SJCRH30 (cell line): Measurements from ENCODE around the gene CFAP61. TPM values are rescaled to one million over a fixed set of nuclear protein-coding genes. Genes with fewer than 3 reads are reported as not detected.
A peak's percentile ranks its signal among the peaks of the same experiment; 100 is the strongest.

Experiments
- DNase-seq, 2 experiments: peaks; one replicate each; pipeline ENCODE4 v3.0.0-alpha.2; 2015 to 2020
- H3K27ac ChIP-seq: fragments of 250-450 bp; sonication (Bioruptor Pico); 2 replicates; pipeline ENCODE4 v1.5.1; 2020; ENCODE audit warnings: mild to moderate bottlenecking, moderate library complexity
- H3K27me3 ChIP-seq: fragments of 250-450 bp; sonication (Bioruptor Pico); 2 replicates; pipeline ENCODE4 v1.5.1; 2020; ENCODE audit warnings: mild to moderate bottlenecking, moderate library complexity
- H3K36me3 ChIP-seq: fragments of 250-450 bp; sonication (Bioruptor Pico); 2 replicates; pipeline ENCODE4 v1.5.1; 2020; ENCODE audit warnings: mild to moderate bottlenecking, moderate library complexity
- H3K4me1 ChIP-seq: fragments of 250-450 bp; sonication (Bioruptor Pico); 2 replicates; pipeline ENCODE4 v1.5.1; 2020; ENCODE audit warnings: mild to moderate bottlenecking, moderate library complexity
- H3K4me3 ChIP-seq: fragments of 250-450 bp; sonication (Bioruptor Pico); 2 replicates; pipeline ENCODE4 v1.5.1; 2020; ENCODE audit warnings: mild to moderate bottlenecking, moderate library complexity
- H3K9me3 ChIP-seq: fragments of 250-450 bp; sonication (Bioruptor Pico); replicated peaks from 2 replicates; pipeline ENCODE4 v1.5.1; 2020; ENCODE audit warnings: mild to moderate bottlenecking, moderate library complexity
- total RNA-seq: library from RNA; depleted of rRNA; stranded (reverse); fragments of >200 nt; shearing (Covaris generic); gene quantifications from 2 replicates; pipeline ENCODE4 v1.2.3, GENCODE V29; 2014

Gene CFAP61
- total RNA-seq, 1 experiment from 2014 or later: 0.40 TPM

DNA sequence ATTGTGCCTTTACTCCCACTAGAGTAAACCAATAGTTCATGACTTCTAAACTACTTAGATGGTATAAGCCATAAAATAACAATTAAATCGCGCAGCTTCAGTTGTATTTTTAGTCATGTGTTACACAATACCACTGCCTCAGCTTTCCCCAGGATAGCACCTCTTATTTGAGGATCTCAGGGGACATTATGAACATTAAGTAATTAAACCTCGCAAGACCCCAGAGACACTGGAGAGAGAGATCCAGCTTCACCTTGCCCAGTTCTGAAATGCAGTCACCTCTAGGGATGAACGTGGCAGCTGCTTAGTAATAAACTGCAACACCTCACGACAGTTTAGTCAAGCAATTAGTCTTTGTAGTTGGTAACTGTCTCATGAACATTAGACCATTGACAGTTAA is 87.1 kb downstream of the CFAP61 start:
- Histone ChIP-seq H3K27ac (no peak overlapping the region), H3K4me3 (no peak overlapping the region), H3K9me3 (no peaks in the 10 kb centered on the region; the same call in 1 of the 2 replicates), H3K36me3 (no peaks in the 10 kb centered on the region), H3K27me3 (no peaks in the 10 kb centered on the region), H3K4me1 (no peaks in the 10 kb centered on the region)
- no peak for DNase-seq

DNA sequence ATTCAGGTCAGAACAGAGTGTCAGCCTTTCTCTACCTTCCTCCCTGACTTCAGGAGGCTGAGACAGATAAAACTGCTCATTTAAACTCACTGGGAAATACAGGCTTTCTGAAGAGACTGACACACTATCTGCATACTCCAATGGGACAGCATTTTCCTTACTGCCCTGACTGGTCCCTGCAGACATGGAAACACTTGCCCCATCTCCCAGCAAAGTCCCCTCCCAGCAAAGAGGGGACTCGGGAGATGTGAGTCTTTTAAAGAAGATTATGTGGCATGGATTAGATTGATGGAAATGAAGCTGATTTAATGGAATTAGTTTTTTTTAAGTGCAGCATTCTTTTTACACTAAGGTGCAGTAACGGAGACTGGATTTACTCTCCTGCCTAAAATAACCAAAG is 90.8 kb downstream of the CFAP61 start:
- no peak for DNase-seq
- no peaks in the 10 kb centered on the region for H3K9me3 ChIP-seq
- no peaks in the 10 kb centered on the region for H3K27me3 ChIP-seq
- no peak overlapping the region for H3K4me3 ChIP-seq
- no peaks in the 10 kb centered on the region for H3K36me3 ChIP-seq
- no peaks in the 10 kb centered on the region for H3K4me1 ChIP-seq
- H3K27ac ChIP-seq: no peak overlapping the region

DNA sequence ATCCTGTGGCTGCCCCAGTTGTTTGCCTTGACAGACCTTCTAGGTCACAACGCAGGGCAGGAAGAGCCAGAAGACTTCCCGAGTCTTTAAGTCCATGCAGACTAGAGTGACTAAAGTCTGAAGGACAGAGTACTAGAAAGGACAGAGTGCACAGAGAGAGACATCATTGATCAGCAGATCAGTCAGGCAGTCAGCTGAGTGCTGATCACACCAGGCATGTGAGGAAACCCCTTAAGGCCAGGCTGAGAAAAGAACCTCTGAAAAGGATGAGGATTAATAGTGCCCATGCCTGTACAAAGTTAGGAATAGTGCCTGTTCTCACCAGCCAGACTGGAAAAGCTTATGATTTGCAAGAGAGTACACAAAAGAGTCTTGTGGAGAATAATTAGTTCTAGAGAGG is 91.3 kb downstream of the CFAP61 start:
- H3K4me1 ChIP-seq: no peaks in the 10 kb centered on the region
- H3K27ac ChIP-seq: no peak overlapping the region
- H3K9me3 ChIP-seq: no peaks in the 10 kb centered on the region
- no peaks in the 10 kb centered on the region for H3K36me3 ChIP-seq
- DNase-seq: no peak
- no peak overlapping the region for H3K4me3 ChIP-seq
- no peaks in the 10 kb centered on the region for H3K27me3 ChIP-seq

DNA sequence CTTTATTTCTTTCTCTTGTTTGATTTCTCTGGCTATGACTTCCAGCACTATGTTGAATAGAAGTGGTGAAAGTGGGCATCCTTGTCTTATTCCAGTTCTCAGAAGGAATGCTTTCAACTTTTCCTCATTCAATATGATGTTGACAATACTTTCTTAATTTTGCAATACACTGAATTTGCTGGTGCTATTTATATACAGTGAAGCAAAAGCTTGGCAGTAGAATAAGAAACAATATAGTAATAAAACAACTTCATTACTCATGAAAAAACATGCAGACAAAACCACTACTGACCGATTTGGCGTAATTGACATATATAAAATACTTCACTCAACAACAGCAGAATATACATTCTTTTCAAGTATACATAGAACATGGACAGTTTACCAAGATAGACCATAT is 96.4 kb downstream of the CFAP61 start:
- Histone ChIP-seq H3K9me3 (no peaks in the 10 kb centered on the region), H3K27ac (no peak overlapping the region), H3K36me3 (no peaks in the 10 kb centered on the region), H3K4me3 (no peak overlapping the region), H3K4me1 (no peaks in the 10 kb centered on the region), H3K27me3 (no peaks in the 10 kb centered on the region)
- DNase-seq: no peak

DNA sequence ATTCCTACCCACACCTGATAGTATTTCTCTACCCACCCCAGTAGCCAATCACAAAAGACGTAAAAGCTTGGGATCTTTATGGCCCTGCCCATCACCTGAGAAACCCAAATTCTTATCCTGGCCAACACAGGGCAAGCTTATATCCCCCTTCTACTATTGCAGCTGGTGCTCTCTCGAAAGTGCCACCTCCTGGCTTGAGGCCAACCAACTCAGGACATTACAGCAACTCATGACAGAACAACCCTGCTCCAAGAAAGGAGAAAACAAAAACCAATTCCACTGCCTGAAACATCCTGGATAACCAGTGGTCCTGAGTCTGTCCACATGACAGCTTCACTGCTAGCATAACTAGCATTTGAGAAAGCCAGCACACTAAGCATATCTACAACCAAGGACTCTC is 97.9 kb downstream of the CFAP61 start:
- peak in 1 of 2 experiments; percentile 6 for DNase-seq
- no peak overlapping the region for H3K4me3 ChIP-seq
- H3K9me3 ChIP-seq: no peaks in the 10 kb centered on the region
- no peaks in the 10 kb centered on the region for H3K36me3 ChIP-seq
- H3K27me3 ChIP-seq: no peaks in the 10 kb centered on the region
- H3K4me1 ChIP-seq: no peaks in the 10 kb centered on the region
- H3K27ac ChIP-seq: no peak overlapping the region

DNA sequence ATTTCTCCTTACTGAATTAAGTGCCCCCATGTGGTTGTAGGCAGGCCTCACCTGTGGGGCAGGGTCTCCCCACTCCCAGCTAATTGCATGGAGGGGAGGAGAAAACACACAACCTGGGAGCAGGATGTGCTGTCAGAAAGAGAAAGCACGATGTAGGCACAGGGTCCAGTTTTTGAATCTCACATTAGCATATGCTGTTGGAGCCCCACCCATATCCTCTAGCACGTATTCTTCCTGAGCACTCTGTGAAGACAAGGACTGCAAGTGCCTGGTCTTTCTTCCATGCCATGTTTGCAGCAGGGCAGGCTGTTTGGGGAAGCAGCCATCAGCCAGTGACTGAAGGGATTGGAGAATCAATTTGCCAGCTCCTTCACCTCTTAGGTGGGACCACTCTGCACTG is 108.2 kb downstream of the CFAP61 start:
- H3K27me3 ChIP-seq: no peaks in the 10 kb centered on the region
- no peak for DNase-seq
- H3K4me3 ChIP-seq: no peak overlapping the region

DNA sequence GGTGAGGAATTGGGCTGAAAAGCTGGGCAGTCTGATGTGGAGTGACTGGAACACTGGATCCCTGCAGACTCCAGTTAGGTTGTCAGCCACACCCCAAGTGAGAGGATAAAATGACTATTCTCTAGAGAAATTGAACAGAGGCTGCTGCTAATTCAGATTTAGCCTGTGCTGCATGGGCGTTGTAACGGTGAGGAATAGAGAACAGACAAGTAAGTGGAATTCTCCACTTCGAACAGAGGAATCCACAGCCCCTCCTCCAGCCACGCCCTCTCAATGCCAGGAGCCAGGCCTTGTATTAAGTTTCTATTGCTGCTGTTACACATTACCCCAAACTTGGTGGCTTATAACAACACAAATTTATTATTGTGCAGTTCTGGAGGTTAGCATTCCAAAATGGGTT is 109.3 kb downstream of the CFAP61 start:
- Histone ChIP-seq H3K27ac (no peak overlapping the region), H3K36me3 (no peaks in the 10 kb centered on the region), H3K4me1 (no peaks in the 10 kb centered on the region), H3K9me3 (no peaks in the 10 kb centered on the region), H3K27me3 (no peaks in the 10 kb centered on the region), H3K4me3 (no peak overlapping the region)
- no peak for DNase-seq

More for the DNA sequence above, 108.2 kb downstream of the CFAP61 start:
- Histone ChIP-seq H3K27ac (no peak overlapping the region), H3K4me1 (no peaks in the 10 kb centered on the region), H3K36me3 (no peaks in the 10 kb centered on the region), H3K9me3 (no peaks in the 10 kb centered on the region)

DNA sequence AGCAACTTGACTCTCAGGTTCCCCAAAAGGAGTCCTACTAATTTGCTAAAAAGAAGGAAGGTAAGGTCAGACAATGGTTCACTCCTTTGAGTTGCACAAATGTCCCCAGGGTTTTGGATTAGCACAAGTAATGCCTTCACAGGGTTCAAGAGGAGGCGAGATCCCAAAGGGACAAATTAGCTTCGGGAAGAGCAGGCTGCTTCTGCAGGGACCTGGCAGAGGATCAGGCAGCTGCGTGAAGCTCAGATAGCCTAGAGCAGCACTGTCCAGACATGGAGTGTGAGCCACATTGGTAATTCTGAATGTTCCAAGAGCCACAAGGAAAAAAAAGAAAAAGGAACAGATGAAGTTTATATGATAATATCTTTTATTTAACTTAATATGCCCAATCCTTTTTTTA is 115.4 kb downstream of the CFAP61 start:
- Histone ChIP-seq H3K27me3 (no peaks in the 10 kb centered on the region), H3K4me3 (no peak overlapping the region), H3K27ac (no peak overlapping the region), H3K9me3 (no peaks in the 10 kb centered on the region), H3K4me1 (no peaks in the 10 kb centered on the region), H3K36me3 (no peaks in the 10 kb centered on the region)
- no peak for DNase-seq

DNA sequence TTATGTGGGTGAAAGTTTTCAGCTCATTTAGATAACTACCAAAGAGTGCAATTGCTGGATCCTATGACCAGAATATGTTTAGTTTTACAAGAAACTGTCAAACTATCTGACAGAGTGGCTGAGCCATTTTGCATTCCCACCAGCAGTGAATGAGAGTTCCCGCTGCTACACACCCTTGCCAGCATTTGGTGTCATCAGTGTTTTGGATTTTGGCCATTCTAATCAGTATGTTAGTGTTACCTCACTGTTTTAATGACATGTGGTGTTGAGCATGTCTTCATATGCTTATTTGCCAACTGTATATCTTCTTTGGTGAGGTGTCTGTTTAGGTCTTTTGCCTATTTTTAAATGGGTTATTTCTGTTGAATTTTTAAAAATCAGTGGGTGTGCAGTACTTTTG is 120.9 kb downstream of the CFAP61 start:
- H3K9me3 ChIP-seq: no peaks in the 10 kb centered on the region
- no peaks in the 10 kb centered on the region for H3K36me3 ChIP-seq
- H3K4me3 ChIP-seq: no peak overlapping the region
- H3K27me3 ChIP-seq: no peaks in the 10 kb centered on the region
- no peak for DNase-seq
- H3K4me1 ChIP-seq: no peaks in the 10 kb centered on the region
- H3K27ac ChIP-seq: no peak overlapping the region

DNA sequence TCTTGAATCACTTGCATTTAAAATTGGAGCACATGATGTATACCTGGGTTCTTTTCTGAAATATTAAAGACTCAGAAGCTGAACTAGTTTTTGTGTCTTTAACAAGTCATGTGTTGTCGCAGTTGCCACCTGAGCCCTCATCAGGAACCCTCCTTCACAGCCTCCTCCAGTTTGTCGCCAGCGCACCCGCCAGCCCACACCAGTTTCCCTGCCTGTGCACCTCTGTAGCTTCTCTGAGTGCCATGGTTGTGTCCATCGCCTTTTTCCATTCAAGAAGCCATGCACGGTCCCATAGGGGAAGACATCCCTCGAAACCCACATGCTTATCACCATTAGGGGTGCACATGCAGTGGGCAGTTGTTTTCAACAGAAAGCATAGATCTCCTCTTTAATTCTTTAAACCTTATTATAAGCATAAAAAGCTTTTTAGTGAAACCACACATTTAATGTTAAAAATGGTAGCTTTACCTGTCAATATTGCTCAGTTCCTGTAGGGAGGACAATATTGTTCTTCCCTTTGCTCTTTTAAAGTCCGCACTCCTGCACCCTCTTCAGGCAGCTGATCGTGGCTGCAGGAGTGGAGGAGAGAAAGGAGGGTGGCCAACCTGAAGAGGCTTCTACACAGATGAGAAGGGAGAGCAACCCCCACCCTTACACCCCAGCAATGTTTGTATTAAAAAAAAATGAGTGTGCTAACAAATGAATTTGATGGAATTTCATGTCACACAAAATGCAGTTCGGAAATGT is 121.9 kb downstream of the CFAP61 start:
- Histone ChIP-seq H3K4me1 (no peaks in the 10 kb centered on the region), H3K36me3 (no peaks in the 10 kb centered on the region), H3K9me3 (no peaks in the 10 kb centered on the region), H3K27ac (no peak overlapping the region), H3K4me3 (no peak overlapping the region), H3K27me3 (no peaks in the 10 kb centered on the region)
- DNase-seq: no peak

DNA sequence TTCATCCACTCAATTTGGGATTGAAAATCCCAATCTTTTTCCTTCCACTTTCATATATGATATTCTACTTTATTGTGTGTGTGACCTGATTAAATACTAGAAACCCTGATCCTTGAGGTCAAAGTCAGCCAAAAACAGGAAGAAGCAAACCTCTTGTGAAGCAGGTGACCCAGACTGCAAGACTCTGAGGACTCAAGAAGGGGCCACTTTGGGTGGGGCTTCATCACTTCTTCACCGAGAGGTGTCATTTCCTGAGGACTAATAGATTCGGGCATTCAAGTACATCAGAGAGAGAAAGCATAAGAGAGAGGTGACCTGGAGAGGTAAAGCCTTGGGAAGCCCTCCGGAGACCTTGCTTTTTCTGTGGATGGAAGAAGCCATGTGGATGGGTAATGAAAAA is 129.0 kb downstream of the CFAP61 start:
- Histone ChIP-seq H3K36me3 (no peaks in the 10 kb centered on the region), H3K9me3 (peaks cover 5% of the 10 kb centered on the region), H3K27me3 (0 out of 2 replicates have a peak, but pooled peaks cover 2% of the 10 kb centered on the region), H3K27ac (no peak overlapping the region), H3K4me1 (no peaks in the 10 kb centered on the region), H3K4me3 (no peak overlapping the region)
- DNase-seq: no peak

DNA sequence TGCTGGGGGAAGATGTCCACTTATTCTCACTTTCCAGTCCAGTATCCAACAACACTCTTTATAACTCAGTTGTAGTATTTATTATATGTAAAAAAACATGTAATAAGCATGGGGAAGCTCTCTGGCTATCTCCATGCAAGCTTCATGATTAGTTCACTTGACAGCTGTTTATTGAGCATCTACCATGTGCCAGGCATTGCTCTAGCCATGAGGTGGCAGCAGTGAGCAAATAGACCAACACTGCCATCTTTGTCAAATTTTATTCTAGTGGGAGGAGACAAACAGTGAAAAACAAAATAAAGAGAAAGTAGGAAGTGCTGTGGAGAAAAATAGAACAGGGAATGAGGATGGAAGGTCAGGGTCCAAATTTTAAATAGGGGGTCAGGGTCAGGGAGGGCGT is 131.8 kb downstream of the CFAP61 start:
- H3K36me3 ChIP-seq: no peaks in the 10 kb centered on the region
- DNase-seq: peak in 1 of 2 experiments; percentile 30
- H3K9me3 ChIP-seq: peaks cover 5% of the 10 kb centered on the region
- no peak overlapping the region for H3K27ac ChIP-seq
- H3K4me3 ChIP-seq: no peak overlapping the region
- H3K4me1 ChIP-seq: no peaks in the 10 kb centered on the region
- 0 out of 2 replicates have a peak, but pooled peaks cover 2% of the 10 kb centered on the region for H3K27me3 ChIP-seq

DNA sequence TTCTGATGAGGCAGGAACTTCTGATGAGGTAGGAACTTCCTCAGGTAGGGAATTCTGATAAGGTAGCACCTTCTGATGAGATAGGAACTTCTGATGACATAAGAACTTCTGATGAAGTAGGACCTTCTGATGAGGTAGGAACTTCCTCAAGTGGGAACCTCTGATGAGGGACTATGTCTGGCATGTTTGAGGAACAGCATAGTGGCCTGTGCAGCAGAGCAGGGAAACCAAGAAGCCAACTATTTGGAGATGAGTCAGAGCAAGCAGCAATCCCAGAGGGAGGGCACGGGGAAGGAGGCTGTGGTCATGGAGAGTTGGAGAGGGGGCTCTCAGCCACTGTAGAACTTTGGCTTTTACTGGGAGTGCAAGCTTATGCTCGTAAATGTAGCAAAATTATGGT is 132.4 kb downstream of the CFAP61 start:
- Histone ChIP-seq H3K4me1 (no peaks in the 10 kb centered on the region), H3K27me3 (0 out of 2 replicates have a peak, but pooled peaks cover 2% of the 10 kb centered on the region), H3K36me3 (no peaks in the 10 kb centered on the region), H3K4me3 (no peak overlapping the region), H3K27ac (no peak overlapping the region), H3K9me3 (peaks cover 2% of the 10 kb centered on the region)
- no peak for DNase-seq

DNA sequence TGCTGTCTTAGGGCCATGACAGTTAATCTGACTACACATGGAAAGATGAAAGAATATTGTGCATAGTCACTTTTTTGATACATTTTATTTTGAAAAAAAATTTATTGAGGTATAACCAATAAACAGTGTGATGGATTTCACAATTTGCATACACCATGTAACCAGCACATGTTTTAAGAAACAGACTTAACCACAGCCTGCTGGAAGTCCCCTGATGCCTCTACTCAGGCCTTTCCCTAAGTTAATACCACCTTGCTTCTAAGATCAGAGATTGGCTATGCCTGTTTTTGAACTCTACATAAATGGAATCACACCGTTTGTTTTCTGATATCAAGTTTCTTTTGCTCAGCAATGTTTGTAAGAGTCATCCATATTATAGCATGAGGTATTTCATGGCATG is 136.3 kb downstream of the CFAP61 start:
- Histone ChIP-seq H3K36me3 (no peaks in the 10 kb centered on the region), H3K27ac (no peak overlapping the region), H3K4me1 (no peaks in the 10 kb centered on the region), H3K9me3 (no peaks in the 10 kb centered on the region), H3K27me3 (no peaks in the 10 kb centered on the region), H3K4me3 (no peak overlapping the region)
- no peak for DNase-seq

DNA sequence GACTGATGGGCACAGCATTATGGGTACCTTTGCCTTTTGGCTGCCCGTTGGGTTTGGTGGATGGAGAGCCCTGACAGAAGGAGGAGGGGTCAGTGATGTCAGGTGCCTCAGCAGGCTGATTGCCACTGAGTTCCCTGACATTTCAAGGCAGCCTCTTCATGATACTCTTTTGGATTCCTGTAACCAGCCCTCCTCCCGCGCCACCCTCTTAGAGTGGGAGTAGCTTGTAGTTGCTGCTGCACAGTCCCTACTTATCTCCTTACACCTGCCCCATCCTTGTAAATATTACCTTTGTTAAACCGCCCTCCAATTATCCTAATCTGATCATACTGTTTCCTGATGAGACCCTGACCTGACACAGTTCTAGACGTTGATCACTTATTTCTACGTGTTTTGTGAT is 140.0 kb downstream of the CFAP61 start:
- Histone ChIP-seq H3K27me3 (no peaks in the 10 kb centered on the region), H3K9me3 (no peaks in the 10 kb centered on the region), H3K36me3 (no peaks in the 10 kb centered on the region), H3K4me3 (no peak overlapping the region), H3K4me1 (no peaks in the 10 kb centered on the region), H3K27ac (no peak overlapping the region)
- DNase-seq: no peak

DNA sequence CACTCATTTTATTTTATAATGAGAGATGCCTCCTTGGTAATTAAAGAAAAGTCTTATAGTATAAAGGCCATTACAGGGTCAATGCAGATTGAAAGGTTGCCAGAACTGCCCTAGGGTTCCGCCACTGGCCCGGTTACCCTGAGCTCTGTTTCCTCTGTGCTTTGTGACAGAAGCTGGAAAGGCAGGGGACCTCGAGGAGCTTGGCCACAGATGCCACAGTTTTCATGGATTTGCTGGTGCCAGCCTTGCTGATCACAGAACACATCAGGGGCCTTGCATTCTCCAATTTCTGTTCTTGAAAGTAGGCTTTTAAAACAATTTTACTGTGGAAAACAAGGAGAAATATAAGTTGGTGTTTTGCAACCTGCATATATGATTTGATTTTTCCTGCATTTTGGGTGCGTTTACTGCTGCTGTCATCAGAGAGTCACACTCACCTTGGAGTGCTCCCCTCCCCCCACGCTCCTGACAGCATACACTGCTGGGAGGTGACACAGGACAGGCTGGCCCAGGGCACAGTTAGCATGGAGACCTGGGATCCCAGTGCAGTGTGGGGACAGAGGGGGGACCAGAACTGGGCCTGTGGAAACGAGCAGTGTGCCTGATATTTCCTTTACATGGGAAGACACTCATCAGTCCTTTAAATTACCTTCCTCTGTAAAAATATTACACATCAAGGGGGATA is 142.8 kb downstream of the CFAP61 start:
- H3K4me1 ChIP-seq: no peaks in the 10 kb centered on the region
- no peak overlapping the region for H3K4me3 ChIP-seq
- H3K9me3 ChIP-seq: no peaks in the 10 kb centered on the region
- no peaks in the 10 kb centered on the region for H3K27me3 ChIP-seq
- no peak for DNase-seq
- no peaks in the 10 kb centered on the region for H3K36me3 ChIP-seq
- H3K27ac ChIP-seq: no peak overlapping the region
